OCI-LY1 (cell line): ENCODE results near the gene SDSL.

Source experiments
- H2AFZ ChIP-seq: fragments of 200-600 bp; sonication (generic), shearing (Covaris generic); 2 replicates; pipeline ENCODE4 v1.6.0; 2014; ENCODE audit warnings: antibody characterized with exemption, mild to moderate bottlenecking, low read length
- H3F3A ChIP-seq: fragments of 200-600 bp; sonication (generic), shearing (Covaris generic); 2 replicates; pipeline ENCODE4 v1.6.0; 2014; ENCODE audit warnings: mild to moderate bottlenecking, antibody characterized with exemption, low read length, moderate library complexity; ENCODE audit not compliant: insufficient read depth
- H3K27ac ChIP-seq: fragments of 200-600 bp; sonication (generic); 2 replicates; pipeline ENCODE4 v1.5.1; 2014; ENCODE audit warnings: low read length, mixed run types, mild to moderate bottlenecking, low read depth; ENCODE audit not compliant: poor library complexity, severe bottlenecking
- H3K27me3 ChIP-seq: fragments of 200-600 bp; sonication (generic); 2 replicates; pipeline ENCODE4 v1.6.0; 2014; ENCODE audit warnings: antibody characterized with exemption, mild to moderate bottlenecking, low read length, moderate library complexity; ENCODE audit not compliant: insufficient read depth
- H3K36me3 ChIP-seq: fragments of 200-600 bp; sonication (generic); 2 replicates; pipeline ENCODE4 v1.6.1; 2014; ENCODE audit warnings: mild to moderate bottlenecking, antibody characterized with exemption, low read length, moderate library complexity, mixed read lengths; ENCODE audit not compliant: insufficient read depth
- H3K4me1 ChIP-seq: fragments of 200-600 bp; sonication (generic); 2 replicates; pipeline ENCODE4 v1.5.1; 2014; ENCODE audit warnings: mild to moderate bottlenecking, low read length, moderate library complexity; ENCODE audit not compliant: insufficient read depth, severe bottlenecking
- H3K4me2 ChIP-seq: fragments of 200-600 bp; sonication (generic), shearing (Covaris generic); 2 replicates; pipeline ENCODE4 v1.6.1; 2014; ENCODE audit warnings: low read length
- H3K4me3 ChIP-seq: fragments of 200-600 bp; sonication (generic); 2 replicates; pipeline ENCODE4 v1.5.1; 2014; ENCODE audit warnings: low read length, low read depth, mild to moderate bottlenecking, mixed read lengths; ENCODE audit not compliant: poor library complexity, severe bottlenecking
- H3K79me2 ChIP-seq: fragments of 200-600 bp; shearing (Covaris generic); 2 replicates; pipeline ENCODE4 v1.6.1; 2016; ENCODE audit warnings: mixed run types, low read length, mixed read lengths; ENCODE audit not compliant: insufficient read depth
- H3K9ac ChIP-seq: fragments of 200-600 bp; sonication (generic), shearing (Covaris generic); 2 replicates; pipeline ENCODE4 v1.6.1; 2014; ENCODE audit warnings: mild to moderate bottlenecking, low read length, mixed read lengths
- H3K9me2 ChIP-seq: fragments of 200-600 bp; sonication (generic), shearing (Covaris generic); 2 replicates; pipeline ENCODE4 v1.6.1; 2014; ENCODE audit warnings: low read depth, mild to moderate bottlenecking, low read length, mixed read lengths
- H3K9me3 ChIP-seq: fragments of 200-600 bp; shearing (Covaris generic); 2 replicates; pipeline ENCODE4 v1.6.1; 2014; ENCODE audit warnings: low read length, mixed read lengths
- H4K20me1 ChIP-seq: fragments of 200-600 bp; sonication (generic), shearing (Covaris generic); 2 replicates; pipeline ENCODE4 v1.6.0; 2016; ENCODE audit warnings: mild to moderate bottlenecking, low read length; ENCODE audit not compliant: insufficient read depth
- CTCF ChIP-seq: fragments of 200-600 bp; sonication (generic), shearing (Covaris generic); IDR thresholded peaks from 2 replicates; pipeline ENCODE4 v1.5.1; 2017; ENCODE audit warnings: mild to moderate bottlenecking, antibody characterized with exemption, low read length, moderate library complexity, mixed read lengths
- EZH2 ChIP-seq: fragments of 200-600 bp; sonication (generic), shearing (Covaris generic); IDR thresholded peaks from 2 replicates; pipeline ENCODE4 v1.8.0; 2017; ENCODE audit warnings: borderline replicate concordance, mixed run types, mild to moderate bottlenecking, antibody characterized with exemption, low read length, moderate library complexity, mixed read lengths

The SDSL gene

GRCh38 chr12:113409462-113410124 is 12.6 kb upstream of the SDSL start:
- no peaks in the 10 kb centered on the region for H3K36me3 ChIP-seq
- no peak overlapping the region for H2AFZ ChIP-seq
- H3K27me3 ChIP-seq, result 0 out of 2 replicates have a peak, but pooled peaks cover 4% of the 10 kb centered on the region
- no peaks in the 10 kb centered on the region for H3K79me2 ChIP-seq
- H4K20me1 ChIP-seq, result no peaks in the 10 kb centered on the region
- H3K4me2 ChIP-seq, result no peak overlapping the region
- H3F3A ChIP-seq, result no peaks in the 10 kb centered on the region
- TF ChIP-seq CTCF, result no peak
- no peak for TF ChIP-seq EZH2
- H3K9me2 ChIP-seq, result no peaks in the 10 kb centered on the region
- H3K4me1 ChIP-seq, result no peaks in the 10 kb centered on the region
- no peak overlapping the region for H3K4me3 ChIP-seq
- no peak overlapping the region for H3K27ac ChIP-seq
- H3K9me3 ChIP-seq, result no peaks in the 10 kb centered on the region
- H3K9ac ChIP-seq, result no peak overlapping the region

GRCh38 chr12:113413488-113413939 is 8.7 kb upstream of the SDSL start:
- Histone ChIP-seq H3K4me3 (no peak overlapping the region), H3K4me1 (peaks cover 3% of the 10 kb centered on the region), H4K20me1 (no peaks in the 10 kb centered on the region), H3K27me3 (0 out of 2 replicates have a peak, but pooled peaks cover 4% of the 10 kb centered on the region), H3K9me2 (no peaks in the 10 kb centered on the region), H3K9me3 (no peaks in the 10 kb centered on the region), H3F3A (no peaks in the 10 kb centered on the region), H3K4me2 (no peak overlapping the region), H3K27ac (no peak overlapping the region), H2AFZ (no peak overlapping the region), H3K9ac (no peak overlapping the region), H3K36me3 (no peaks in the 10 kb centered on the region), H3K79me2 (no peaks in the 10 kb centered on the region)
- no peak for TF ChIP-seq CTCF
- no peak for TF ChIP-seq EZH2

- Histone ChIP-seq H3K4me1 (peaks cover 3% of the 10 kb centered on the region), H3K36me3 (no peaks in the 10 kb centered on the region), H3K4me2 (no peak overlapping the region), H4K20me1 (no peaks in the 10 kb centered on the region), H3K9me3 (no peaks in the 10 kb centered on the region), H3K27me3 (0 out of 2 replicates have a peak, but pooled peaks cover 4% of the 10 kb centered on the region), H3K79me2 (no peaks in the 10 kb centered on the region), H3F3A (no peaks in the 10 kb centered on the region), H3K9ac (no peak overlapping the region), H3K9me2 (no peaks in the 10 kb centered on the region), H3K4me3 (no peak overlapping the region), H2AFZ (no peak overlapping the region), H3K27ac (no peak overlapping the region)
- TF ChIP-seq CTCF, result no peak
- no peak for TF ChIP-seq EZH2
These were observed 7.6 kb upstream of the SDSL start for GRCh38 chr12:113414519-113415038.
